Left ventricle myocardium inferior (tissue), 1 donor: ENCODE measurements around the gene SNX9. TPM values are rescaled to one million over a fixed set of nuclear protein-coding genes. Genes with fewer than 3 reads are reported as not detected.

Source experiments
- DNase-seq: peaks from one replicate; pipeline ENCODE4 v3.0.0-alpha.2; 2020
- H3K27ac ChIP-seq: fragments of 200-600 bp; replicated peaks from 2 replicates; pipeline ENCODE4 v1.8.0; 2021
- H3K27me3 ChIP-seq: fragments of 200-600 bp; 2 replicates; pipeline ENCODE4 v1.8.0; 2021; ENCODE audit warnings: low read depth
- H3K36me3 ChIP-seq: fragments of 200-600 bp; 2 replicates; pipeline ENCODE4 v1.8.0; 2021
- H3K4me1 ChIP-seq: fragments of 200-600 bp; 2 replicates; pipeline ENCODE4 v1.8.0; 2021
- H3K4me3 ChIP-seq: fragments of 200-600 bp; 2 replicates; pipeline ENCODE4 v1.8.0; 2021; ENCODE audit warnings: mild to moderate bottlenecking, moderate library complexity
- H3K9me3 ChIP-seq: fragments of 200-600 bp; replicated peaks from 2 replicates; pipeline ENCODE4 v1.8.0; 2021
- CTCF ChIP-seq: fragments of 200-600 bp; IDR thresholded peaks from 2 replicates; pipeline ENCODE4 v1.8.0; 2021; ENCODE audit warnings: antibody characterized with exemption, mild to moderate bottlenecking, borderline replicate concordance
- intact Hi-C: fragments of 100-400 bp; cut with micrococcal nuclease; formaldehyde crosslinking; loops from one replicate; pipeline ENCODE4 v1.11.0; 2022
- total RNA-seq: library from RNA; stranded (reverse); fragmentation: NEBNext Ultra II Directional; extraction: Animal tissue kit (Norgen Biotek cat#: 25700); gene quantifications from one replicate; pipeline ENCODE4 v1.2.1, GENCODE V29; 2021
- donor health status: DM: no; HTN: yes; CAD: no; lungs with severe emphysema.

SNX9 gene
- total RNA-seq, 1 donor from 2014 or later = 31.9 TPM

DNA sequence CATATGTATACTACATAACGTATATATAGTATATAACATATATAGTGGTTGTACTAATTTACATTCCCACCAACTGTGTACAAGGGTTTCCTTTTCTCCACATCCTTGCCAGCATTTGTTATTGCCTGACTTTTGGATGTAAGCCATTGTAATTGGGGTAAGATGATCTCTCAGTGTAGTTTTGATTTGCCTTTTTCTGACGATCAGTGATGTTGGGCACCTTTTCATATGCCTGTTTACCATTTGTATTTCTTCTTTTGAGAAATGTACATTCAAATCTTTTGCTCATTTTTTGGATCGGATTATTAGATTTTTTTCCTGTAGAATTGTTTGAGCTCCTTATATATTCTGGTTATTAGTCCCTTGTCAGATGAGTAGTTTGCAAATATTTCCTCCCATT is 170.0 kb downstream of the SNX9 start:
- no peaks in the 10 kb centered on the region for H3K27me3 ChIP-seq
- H3K27ac ChIP-seq = no peak overlapping the region
- no peak overlapping the region for H3K4me3 ChIP-seq
- no peak for TF ChIP-seq CTCF
- no peak for DNase-seq
- no peaks in the 10 kb centered on the region for H3K36me3 ChIP-seq
- no peaks in the 10 kb centered on the region for H3K9me3 ChIP-seq
- peaks cover 55% of the 10 kb centered on the region for H3K4me1 ChIP-seq
- intact Hi-C loops = loop anchor here (10.0 kb wide), 1 partner anchor 52 kb away; no protein-coding TSS in a partner anchor

DNA sequence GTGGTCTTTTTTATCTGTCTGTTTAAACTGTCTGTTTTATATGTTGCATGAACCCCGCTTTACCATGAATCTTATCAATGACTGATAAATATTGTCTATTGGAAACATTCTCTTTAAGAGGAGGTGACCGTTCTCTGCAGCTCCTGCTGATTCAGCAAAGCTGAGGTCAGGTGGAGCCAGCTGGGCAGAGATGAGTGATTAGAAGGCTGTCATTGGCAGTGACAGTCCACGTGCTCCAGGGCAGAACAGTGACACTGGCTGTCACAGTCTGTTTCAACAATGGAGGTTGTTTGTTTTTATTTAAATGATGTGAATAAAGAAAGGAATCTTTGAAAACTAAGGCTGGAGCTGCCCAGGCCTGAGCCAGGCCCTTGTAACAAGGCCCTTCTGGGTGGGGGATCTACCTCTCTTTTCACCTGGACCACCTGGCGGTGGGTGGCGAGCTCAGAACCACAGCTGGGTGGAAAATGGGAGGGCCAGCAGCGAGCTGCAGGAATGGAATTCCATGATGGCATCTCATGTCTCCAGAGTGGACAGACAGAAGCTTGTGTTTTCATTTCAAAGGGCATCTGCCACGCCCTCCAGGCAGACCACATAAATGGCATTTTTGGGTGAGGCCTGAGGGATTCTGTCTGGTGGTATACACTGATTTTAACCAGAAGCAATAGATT is 171.2 kb downstream of the SNX9 start:
- DNase-seq = no peak
- no peak overlapping the region for H3K4me3 ChIP-seq
- no peak overlapping the region for H3K27ac ChIP-seq
- no peaks in the 10 kb centered on the region for H3K36me3 ChIP-seq
- no peaks in the 10 kb centered on the region for H3K27me3 ChIP-seq
- H3K4me1 ChIP-seq = peaks cover 55% of the 10 kb centered on the region
- no peak for TF ChIP-seq CTCF
- intact Hi-C loops = loop anchor here (10.0 kb wide), 1 partner anchor 51 kb away; no protein-coding TSS in a partner anchor
- no peaks in the 10 kb centered on the region for H3K9me3 ChIP-seq

Other genes with a start within 250 kb of the SNX9 start
- 12.3 TPM for gene SYNJ2, start 158.6 kb downstream of the SNX9 start, total RNA-seq